GM21786 (cell line): Measurements from ENCODE around the gene MEX3D.

Experiments used
- ATAC-seq: cut with Tn5 transposase; IDR thresholded peaks from one replicate; pipeline ENCODE4 v1.9.1; 2021; ENCODE audit not compliant: unreplicated experiment

The MEX3D gene

GRCh38 chr19:1574354-1575136, 6.4 kb upstream of the MEX3D start:
- no peak for ATAC-seq

- ATAC-seq = no peak
These were observed 4.7 kb upstream of the MEX3D start for GRCh38 chr19:1572795-1573194.

DNA sequence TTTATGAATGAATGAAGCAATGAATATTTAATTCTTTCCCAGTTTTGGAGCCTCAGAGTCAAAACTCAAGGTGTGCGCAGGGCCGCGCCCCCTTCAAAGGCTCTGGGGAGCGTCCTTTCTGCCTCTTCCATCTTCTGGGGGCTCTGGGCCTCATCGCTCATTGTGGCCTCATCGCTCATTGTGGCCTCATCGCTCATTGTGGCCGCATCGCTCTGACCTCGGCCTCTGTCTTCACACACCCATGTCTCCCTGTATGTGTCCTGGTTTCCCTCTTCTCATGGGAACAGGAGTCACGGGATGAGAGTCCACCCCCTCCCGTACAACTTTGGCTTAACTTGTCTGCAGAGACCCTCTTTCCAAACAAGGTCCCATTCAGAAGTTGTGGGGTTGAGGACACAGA, 3.2 kb upstream of the MEX3D start:
- ATAC-seq = no peak

DNA sequence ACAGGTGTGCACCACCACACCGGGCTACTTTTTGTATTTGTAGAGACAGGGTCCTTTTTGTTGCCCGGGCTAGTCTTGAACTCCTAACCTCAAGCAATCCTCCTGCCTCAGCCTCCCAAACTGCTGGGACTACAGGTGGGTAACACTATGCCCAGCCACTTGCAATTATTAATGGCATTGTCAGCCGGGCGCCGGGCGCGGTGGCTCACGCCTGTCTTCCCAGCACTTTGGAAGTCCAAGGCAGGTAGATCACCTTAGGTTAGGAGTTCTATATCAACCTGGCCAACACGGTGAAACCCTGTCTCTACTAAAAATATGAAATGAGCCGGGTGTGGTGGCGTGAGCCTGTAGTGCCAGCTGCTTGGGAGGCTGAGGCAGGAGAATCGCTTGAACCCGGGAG, 2.7 kb upstream of the MEX3D start:
- no peak for ATAC-seq

GRCh38 chr19:1569997-1570396, 1.9 kb upstream of the MEX3D start:
- ATAC-seq = no peak

GRCh38 chr19:1567848-1568227, 287 bp downstream of the MEX3D start:
- ATAC-seq = no peak

GRCh38 chr19:1567116-1567847, 843 bp downstream of the MEX3D start:
- ATAC-seq = no peak

DNA sequence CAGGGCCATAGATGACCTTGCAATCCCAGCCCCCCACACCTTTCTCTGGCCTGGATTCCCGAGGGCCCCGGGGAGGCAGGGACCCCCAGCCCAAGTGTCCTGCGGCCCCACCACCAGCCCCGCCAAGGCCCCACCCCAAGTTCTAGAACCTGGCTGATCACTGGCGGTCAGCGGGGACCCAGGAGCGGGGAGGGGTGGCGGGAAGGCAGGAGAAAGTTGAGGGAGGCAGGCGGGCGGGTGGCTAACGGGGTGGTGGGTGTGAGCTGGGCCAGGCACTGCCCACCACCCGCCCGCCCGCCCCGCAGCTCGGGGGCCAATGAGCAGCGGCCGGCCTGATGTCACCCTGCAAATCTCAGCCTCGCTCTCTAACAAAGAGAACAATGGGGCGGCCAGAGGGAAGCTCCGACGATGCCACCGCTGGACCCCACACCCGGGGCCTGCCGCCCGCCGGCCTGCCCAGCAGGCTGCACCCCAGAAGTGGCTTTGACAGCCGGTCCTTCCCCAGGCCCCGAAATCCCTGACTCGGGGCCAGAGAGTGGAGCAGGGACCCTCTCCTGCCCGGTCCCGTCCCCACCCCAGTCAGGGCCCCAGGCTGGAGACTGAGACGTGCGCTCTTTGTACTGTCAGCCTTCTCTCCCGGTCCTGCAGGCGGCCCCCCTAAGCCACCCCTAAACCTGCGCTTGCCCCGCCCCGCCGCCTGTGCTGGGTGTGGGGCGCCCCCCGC, 1.6 kb downstream of the MEX3D start:
- ATAC-seq = no peak

- no peak for ATAC-seq
These were observed 4.9 kb downstream of the MEX3D start for GRCh38 chr19:1563251-1563650.

DNA sequence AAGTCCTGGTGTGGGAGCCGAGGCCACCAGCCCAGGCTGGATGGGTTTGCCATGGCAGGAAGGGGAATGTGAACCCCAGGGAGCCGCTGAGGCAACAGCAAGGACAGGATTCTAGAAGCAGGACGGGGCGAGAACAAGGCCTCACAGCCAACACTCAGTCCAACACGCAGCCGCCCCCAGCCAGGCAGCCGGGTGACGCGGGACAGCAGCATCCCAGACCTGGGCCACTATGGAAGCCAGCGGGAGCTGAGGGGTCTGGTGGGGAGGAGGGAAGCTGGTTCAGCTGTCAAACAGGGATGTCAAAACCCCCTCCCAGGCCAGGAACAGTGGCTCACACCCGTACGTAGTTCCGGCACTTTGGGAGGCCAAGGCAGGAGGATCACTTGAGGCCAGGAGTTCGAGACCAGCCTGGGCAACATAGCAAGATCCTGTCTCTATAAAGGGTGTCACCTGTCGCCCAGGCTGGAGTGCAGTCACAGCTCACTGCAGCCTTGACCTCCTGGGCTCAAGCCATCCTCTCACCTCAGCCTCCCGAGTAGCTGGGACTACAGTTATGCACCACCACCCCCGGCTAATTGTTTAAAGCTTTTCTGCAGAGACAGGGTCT, 6.8 kb downstream of the MEX3D start:
- ATAC-seq = no peak

DNA sequence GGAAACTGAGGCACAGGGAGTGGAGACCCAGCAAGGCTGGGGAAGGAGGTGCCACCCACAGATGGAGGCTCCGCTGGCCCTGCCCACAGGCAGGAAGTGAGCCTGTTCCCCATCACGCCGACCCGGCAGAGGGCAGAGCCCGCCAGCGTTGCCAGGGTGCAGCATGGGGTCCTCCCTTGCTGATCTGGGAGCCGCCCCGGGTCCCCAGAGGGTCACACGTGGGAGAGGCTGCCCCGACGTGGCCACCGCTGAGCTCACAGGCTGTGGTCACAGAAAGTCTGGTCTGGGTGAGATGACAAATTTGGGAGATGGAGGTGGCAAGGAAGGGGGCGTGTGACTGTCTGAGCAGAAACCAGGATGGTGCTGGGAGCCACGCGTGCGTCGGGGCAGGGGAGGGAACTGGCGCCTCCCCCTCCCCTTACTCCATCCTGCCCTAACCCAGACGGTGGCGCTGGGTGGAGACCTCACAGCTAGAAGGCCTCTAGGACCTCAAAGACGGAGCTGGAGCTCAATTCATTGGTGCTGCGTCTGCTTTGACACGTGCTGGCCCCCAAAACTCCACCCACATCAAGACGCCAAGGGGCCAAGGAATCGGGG, 7.7 kb downstream of the MEX3D start:
- ATAC-seq = no peak

DNA sequence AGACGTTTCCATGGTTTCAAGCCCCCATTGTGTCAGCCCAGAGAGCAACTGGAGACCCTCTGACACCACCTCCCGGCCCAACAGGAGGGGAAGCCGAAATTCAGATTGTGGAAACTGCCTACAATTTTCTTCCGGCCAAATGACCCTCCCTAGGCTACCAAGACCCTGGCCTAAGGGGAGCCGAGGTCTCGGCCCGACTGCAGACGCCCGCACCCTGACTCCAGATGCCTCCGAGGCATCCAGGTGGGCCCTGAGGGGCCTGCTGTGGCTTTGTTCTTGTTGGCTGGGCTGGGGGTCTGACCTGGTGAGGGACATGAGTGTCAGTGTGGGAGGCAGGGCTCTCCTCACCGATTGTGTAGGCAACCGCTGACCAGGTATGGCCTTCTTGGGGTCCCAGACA, 9.6 kb downstream of the MEX3D start:
- ATAC-seq = no peak

DNA sequence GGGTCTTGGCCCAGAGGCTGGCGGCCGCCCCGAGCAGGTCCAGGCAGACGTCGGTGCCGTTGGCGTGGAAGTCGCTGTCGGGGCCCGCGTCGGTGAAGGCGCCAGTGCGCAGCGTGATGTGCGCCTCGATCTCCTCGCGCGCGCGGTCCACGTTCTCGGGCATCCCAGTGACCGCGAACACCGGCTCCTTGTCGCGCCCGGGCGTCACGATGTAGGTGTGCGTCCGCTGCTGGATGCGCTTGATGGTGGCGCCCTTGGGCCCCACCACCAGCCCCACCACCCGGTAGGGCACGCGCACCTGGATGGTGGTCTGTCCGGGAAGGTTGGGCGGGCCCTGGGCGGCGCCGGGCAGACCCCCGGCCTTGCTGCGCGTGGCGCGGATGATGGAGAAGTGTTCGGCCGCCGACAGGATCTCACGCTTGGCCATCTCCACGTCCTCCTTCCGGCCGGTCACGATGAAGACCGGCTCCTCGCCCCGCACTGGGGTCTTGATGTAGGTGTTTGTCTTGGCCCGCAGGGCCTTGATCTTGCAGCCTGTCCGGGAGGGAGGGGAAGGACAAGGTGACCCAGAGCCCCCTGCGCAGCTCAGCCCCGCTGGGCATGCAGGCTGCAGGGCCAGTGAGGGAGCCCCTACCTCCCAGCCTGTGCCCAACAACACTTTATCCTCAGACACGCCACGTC, 11.6 kb downstream of the MEX3D start:
- no peak for ATAC-seq

DNA sequence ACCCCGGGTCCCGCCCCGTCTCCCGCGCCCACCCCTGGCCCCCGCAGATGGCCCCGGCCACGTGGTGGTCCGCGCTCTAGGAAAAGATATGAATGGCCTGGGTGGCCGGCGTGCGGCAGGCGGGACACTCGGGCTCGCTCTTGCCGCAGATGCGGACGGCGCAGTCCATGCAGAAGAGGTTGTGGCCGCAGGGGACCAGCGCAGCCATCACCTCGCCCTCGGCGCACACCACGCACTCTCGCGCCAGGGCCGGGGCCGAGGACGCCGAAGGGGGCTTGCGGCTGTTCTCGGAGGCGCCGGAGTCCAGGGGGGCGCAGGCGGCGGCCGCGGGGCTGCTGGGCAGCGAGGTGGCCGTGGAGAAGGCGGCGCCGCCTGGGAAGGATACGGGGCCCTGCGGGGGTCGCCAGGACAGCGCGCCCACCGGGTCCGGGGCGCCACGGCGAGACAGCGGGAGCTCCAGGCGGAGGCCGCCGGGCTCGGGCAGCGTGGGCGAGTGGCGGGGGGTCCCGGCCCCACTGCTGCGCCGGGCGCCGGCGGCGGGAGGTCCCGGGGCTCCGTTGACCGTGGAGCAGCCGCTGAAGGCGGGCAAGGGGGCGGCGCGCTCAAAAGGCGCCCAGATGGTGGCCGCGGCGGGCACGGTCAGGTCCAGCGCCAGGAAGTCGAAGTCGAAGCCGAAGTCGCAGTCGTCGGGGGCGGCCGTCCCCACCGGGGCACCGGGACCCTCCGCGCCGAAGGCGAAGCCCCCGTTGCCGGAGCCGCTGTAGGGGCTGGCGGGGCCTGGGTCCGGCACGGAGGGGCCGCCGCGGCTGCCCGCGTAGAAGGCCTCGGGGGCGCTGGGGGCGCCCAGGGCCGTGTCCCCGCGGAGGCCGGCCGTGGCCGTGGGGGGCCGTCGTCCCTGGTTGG, 12.4 kb downstream of the MEX3D start:
- no peak for ATAC-seq

DNA sequence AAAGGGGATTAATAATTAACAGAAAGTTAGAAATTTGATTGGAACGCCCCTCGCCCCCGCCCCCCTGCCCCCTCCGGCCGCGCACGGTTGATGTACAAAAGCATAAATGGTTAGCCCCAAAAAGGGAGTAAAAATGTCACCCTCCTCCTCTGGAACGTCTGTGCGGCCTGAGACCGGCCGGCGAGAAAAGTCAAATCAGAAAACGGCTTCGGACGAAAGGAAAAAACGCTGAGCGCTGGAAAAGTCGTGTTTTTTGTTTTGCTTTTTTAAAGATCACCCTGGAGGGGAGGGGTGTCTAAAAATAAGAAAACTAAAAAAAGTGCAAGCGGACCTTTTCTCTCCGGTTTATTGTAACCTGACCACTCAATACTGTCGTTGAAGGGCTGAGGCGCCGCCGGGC, 13.2 kb downstream of the MEX3D start:
- ATAC-seq = no peak

DNA sequence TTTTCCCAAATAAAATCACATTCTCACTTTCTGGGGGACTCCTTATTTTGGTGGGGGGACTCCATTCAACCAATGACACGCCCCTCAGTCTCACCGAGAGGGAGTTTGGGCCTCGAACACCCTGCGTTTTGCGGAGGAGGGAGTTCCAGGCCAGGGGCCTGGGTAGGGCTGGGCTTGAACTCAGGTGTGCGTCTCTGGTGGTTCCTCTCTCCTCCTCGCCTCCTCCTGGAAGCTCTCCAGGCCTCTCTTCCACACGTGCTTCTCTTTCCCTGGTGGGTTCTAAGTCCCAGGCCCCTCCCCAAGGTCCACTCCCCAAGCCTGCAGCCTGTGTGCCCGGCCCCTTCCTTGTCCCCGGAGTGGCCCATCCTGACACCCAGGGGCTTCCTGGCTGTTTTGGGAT, 14.7 kb downstream of the MEX3D start:
- no peak for ATAC-seq

DNA sequence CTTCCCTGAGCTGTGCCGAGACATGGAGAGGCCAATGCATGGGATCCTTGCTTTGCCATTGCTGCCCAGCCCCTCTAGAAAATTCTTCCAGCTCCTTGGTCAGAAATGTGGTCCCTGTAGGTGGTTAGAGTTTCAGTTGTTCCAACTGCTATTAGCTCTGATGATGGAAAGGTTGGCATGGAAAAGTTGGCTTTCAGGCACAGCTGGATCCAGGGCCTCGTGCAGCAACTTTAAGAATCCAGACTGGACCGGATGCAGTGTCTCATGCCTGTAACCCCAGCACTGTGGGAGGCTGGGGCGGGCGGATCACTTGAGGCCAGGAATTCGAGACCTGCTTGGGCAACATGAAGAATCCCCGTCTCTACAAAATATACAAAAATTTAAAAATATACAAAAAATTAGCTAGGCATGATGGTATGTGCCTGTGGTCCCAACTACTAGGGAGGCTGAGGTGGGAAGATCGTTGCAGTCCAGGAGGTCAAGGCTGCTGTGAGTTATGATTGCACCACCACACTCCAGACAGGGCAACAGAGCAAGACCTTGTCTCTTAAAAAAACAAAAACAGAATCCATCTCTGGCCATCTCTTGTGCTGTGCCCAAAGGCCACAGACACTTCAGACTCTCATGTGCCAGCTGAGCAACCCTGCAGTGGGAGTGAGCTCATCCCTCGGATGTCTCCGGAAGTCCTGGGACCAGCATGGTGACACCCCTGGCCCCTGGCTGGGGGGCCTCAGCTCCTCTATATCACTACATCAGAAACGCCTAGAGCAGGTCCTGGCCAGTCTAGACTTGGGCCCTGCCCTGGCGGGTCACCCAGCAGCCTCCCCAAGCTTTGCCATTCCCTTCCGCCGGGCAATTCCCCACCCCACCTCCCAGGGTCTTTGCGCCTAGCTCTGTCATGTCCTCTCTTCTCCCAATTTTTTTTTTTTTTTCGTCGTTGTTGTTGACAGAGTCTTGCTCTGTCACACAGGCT, 16.8 kb downstream of the MEX3D start:
- ATAC-seq = no peak

DNA sequence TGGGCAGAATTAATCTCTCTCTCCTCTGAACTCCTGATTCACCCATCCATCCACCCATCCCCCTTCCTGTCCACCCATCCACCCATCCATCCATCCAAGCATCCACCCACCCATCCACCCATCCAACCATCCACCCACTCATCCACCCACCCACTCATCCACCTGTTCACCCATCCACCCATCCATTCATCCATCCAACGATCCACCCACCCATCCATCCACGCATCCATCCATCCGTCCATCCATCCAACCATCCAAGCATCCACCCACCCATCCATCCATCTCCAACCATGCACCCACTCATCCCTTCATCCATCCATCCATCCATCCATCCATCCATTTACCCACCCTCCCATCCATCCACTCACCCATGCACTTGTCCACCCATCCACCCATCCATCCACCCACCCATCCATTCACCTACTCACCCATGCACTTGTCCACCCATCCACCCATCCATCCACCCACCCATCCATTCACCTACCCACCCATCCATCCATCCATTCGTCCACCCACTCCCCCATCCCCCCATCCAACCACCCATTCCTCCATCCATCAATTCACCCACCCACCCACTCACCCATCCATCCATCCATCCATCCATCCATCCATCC, 18.7 kb downstream of the MEX3D start:
- no peak for ATAC-seq
